Lower leg skin (tissue), 3 donors: Measurements from ENCODE around the gene PRRG4.

Source experiments
- POLR2A ChIP-seq, 2 donors: fragments of 450-650 bp; IDR thresholded peaks; one replicate each; pipeline ENCODE4 v1.6.1; 2016 to 2017; ENCODE audit warnings: antibody characterized with exemption in 2 of 2, mild to moderate bottlenecking in 1 of 2, moderate library complexity in 1 of 2
- TF ChIP-seq, protein P1 (sequence below), 3 donors: fragments of 450-650 bp; IDR thresholded peaks; one replicate each; pipeline ENCODE4 v1.5.1; 2016; ENCODE audit warnings: antibody characterized with exemption in 3 of 3, mild to moderate bottlenecking in 3 of 3, moderate library complexity in 2 of 3

GRCh38 chr11:32796425-32796824 lies 33.3 kb upstream of the PRRG4 start:
- TF ChIP-seq, protein P1, sequence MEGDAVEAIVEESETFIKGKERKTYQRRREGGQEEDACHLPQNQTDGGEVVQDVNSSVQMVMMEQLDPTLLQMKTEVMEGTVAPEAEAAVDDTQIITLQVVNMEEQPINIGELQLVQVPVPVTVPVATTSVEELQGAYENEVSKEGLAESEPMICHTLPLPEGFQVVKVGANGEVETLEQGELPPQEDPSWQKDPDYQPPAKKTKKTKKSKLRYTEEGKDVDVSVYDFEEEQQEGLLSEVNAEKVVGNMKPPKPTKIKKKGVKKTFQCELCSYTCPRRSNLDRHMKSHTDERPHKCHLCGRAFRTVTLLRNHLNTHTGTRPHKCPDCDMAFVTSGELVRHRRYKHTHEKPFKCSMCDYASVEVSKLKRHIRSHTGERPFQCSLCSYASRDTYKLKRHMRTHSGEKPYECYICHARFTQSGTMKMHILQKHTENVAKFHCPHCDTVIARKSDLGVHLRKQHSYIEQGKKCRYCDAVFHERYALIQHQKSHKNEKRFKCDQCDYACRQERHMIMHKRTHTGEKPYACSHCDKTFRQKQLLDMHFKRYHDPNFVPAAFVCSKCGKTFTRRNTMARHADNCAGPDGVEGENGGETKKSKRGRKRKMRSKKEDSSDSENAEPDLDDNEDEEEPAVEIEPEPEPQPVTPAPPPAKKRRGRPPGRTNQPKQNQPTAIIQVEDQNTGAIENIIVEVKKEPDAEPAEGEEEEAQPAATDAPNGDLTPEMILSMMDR (IDR thresholded peaks at IDR 0.05), result no peak
- no peak for TF ChIP-seq POLR2A (IDR thresholded peaks at IDR 0.05)
